Mucosa of rectum (tissue), 2 donors: ENCODE measurements around the gene WDR75.

ENCODE experiments used
- H3K27ac ChIP-seq, 2 donors: one replicate each; pipeline ENCODE4 v1.7.0; 2013; ENCODE audit warnings: inconsistent platforms in 2 of 2, low read depth in 2 of 2, low read length in 2 of 2
- H3K27me3 ChIP-seq, 2 donors: one replicate each; pipeline ENCODE4 v1.7.0; 2013; ENCODE audit warnings: low read length in 2 of 2; ENCODE audit not compliant: control insufficient read depth in 2 of 2, insufficient read depth in 2 of 2
- H3K36me3 ChIP-seq, 2 donors: one replicate each; pipeline ENCODE4 v1.7.0; 2013; ENCODE audit warnings: low read length in 2 of 2; ENCODE audit not compliant: control insufficient read depth in 2 of 2, insufficient read depth in 2 of 2
- H3K4me1 ChIP-seq, 2 donors: one replicate each; pipeline ENCODE4 v1.7.0; 2013; ENCODE audit warnings: low read length in 2 of 2, mild to moderate bottlenecking in 1 of 2; ENCODE audit not compliant: control insufficient read depth in 2 of 2, insufficient read depth in 2 of 2
- H3K4me3 ChIP-seq, 2 donors: one replicate each; pipeline ENCODE4 v1.7.0; 2013; ENCODE audit warnings: low read length in 2 of 2
- H3K9ac ChIP-seq, 2 donors: one replicate each; pipeline ENCODE4 v1.7.0; 2013; ENCODE audit warnings: low read length in 2 of 2, low read depth in 1 of 2, mild to moderate bottlenecking in 1 of 2
- H3K9me3 ChIP-seq, 2 donors: one replicate each; pipeline ENCODE4 v1.7.0; 2013; ENCODE audit warnings: low read length in 2 of 2; ENCODE audit not compliant: control insufficient read depth in 2 of 2
- donor health status: healthy.
- donor health status: Normal muscosa, but diverticular disease.

The WDR75 gene

GRCh38 chr2:189487283-189488007, 46.2 kb downstream of the WDR75 start:
- no peaks in the 10 kb centered on the region for H3K36me3 ChIP-seq
- no peaks in the 10 kb centered on the region for H3K4me1 ChIP-seq
- no peaks in the 10 kb centered on the region for H3K9me3 ChIP-seq
- H3K9ac ChIP-seq = no peak overlapping the region
- H3K27me3 ChIP-seq = no peaks in the 10 kb centered on the region
- H3K27ac ChIP-seq = no peak overlapping the region
- H3K4me3 ChIP-seq = no peak overlapping the region

GRCh38 chr2:189488008-189488310, 46.7 kb downstream of the WDR75 start:
- Histone ChIP-seq H3K9me3 (no peaks in the 10 kb centered on the region), H3K4me1 (no peaks in the 10 kb centered on the region), H3K4me3 (no peak overlapping the region), H3K27me3 (no peaks in the 10 kb centered on the region), H3K36me3 (no peaks in the 10 kb centered on the region), H3K27ac (no peak overlapping the region), H3K9ac (no peak overlapping the region)

- Histone ChIP-seq H3K36me3 (no peaks in the 10 kb centered on the region), H3K9me3 (no peaks in the 10 kb centered on the region), H3K4me3 (no peak overlapping the region), H3K4me1 (no peaks in the 10 kb centered on the region), H3K27ac (no peak overlapping the region), H3K9ac (no peak overlapping the region), H3K27me3 (no peaks in the 10 kb centered on the region)
Measured at GRCh38 chr2:189492451-189492850, 51.2 kb downstream of the WDR75 start.

GRCh38 chr2:189498205-189498604, 56.9 kb downstream of the WDR75 start:
- H3K9me3 ChIP-seq = no peaks in the 10 kb centered on the region

GRCh38 chr2:189499137-189499536, 57.9 kb downstream of the WDR75 start:
- Histone ChIP-seq H3K36me3 (no peaks in the 10 kb centered on the region), H3K9ac (no peak overlapping the region), H3K4me1 (peaks cover 0 to 3% of the 10 kb centered on the region in 2 donors), H3K9me3 (no peaks in the 10 kb centered on the region), H3K27ac (no peak overlapping the region), H3K4me3 (no peak overlapping the region), H3K27me3 (no peaks in the 10 kb centered on the region)

More at GRCh38 chr2:189498205-189498604, 56.9 kb downstream of the WDR75 start:
- peaks cover 0 to 3% of the 10 kb centered on the region in 2 donors for H3K4me1 ChIP-seq
- no peak overlapping the region for H3K4me3 ChIP-seq
- H3K27me3 ChIP-seq = no peaks in the 10 kb centered on the region
- no peaks in the 10 kb centered on the region for H3K36me3 ChIP-seq
- no peak overlapping the region for H3K27ac ChIP-seq
- H3K9ac ChIP-seq = no peak overlapping the region

- Histone ChIP-seq H3K36me3 (no peaks in the 10 kb centered on the region), H3K9ac (no peak overlapping the region), H3K27me3 (no peaks in the 10 kb centered on the region), H3K27ac (peak overlapping the region in 1 of 2 donors; percentile 9), H3K4me1 (peaks cover 0 to 3% of the 10 kb centered on the region in 2 donors), H3K9me3 (no peaks in the 10 kb centered on the region), H3K4me3 (no peak overlapping the region)
Measured at GRCh38 chr2:189500456-189501160, 59.3 kb downstream of the WDR75 start.

- Histone ChIP-seq H3K9ac (no peak overlapping the region), H3K4me1 (peaks cover 0 to 3% of the 10 kb centered on the region in 2 donors), H3K27ac (no peak overlapping the region), H3K9me3 (no peaks in the 10 kb centered on the region), H3K36me3 (no peaks in the 10 kb centered on the region), H3K27me3 (no peaks in the 10 kb centered on the region), H3K4me3 (no peak overlapping the region)
Measured at GRCh38 chr2:189501487-189501886, 60.2 kb downstream of the WDR75 start.

- H3K9me3 ChIP-seq = no peaks in the 10 kb centered on the region
- H3K27ac ChIP-seq = no peak overlapping the region
- H3K9ac ChIP-seq = no peak overlapping the region
- H3K27me3 ChIP-seq = no peaks in the 10 kb centered on the region
- no peaks in the 10 kb centered on the region for H3K36me3 ChIP-seq
- no peak overlapping the region for H3K4me3 ChIP-seq
- H3K4me1 ChIP-seq = peaks cover 0 to 3% of the 10 kb centered on the region in 2 donors
Measured at GRCh38 chr2:189502714-189503113, 61.4 kb downstream of the WDR75 start.

- no peak overlapping the region for H3K4me3 ChIP-seq
- H3K9me3 ChIP-seq = no peaks in the 10 kb centered on the region
- H3K27ac ChIP-seq = no peak overlapping the region
- H3K4me1 ChIP-seq = peaks cover 0 to 3% of the 10 kb centered on the region in 2 donors
- H3K9ac ChIP-seq = no peak overlapping the region
- no peaks in the 10 kb centered on the region for H3K27me3 ChIP-seq
- H3K36me3 ChIP-seq = no peaks in the 10 kb centered on the region
Measured at GRCh38 chr2:189504238-189504637, 63.0 kb downstream of the WDR75 start.

GRCh38 chr2:189505492-189505891, 64.2 kb downstream of the WDR75 start:
- Histone ChIP-seq H3K27me3 (no peaks in the 10 kb centered on the region), H3K9me3 (no peaks in the 10 kb centered on the region), H3K36me3 (no peaks in the 10 kb centered on the region), H3K4me3 (no peak overlapping the region), H3K9ac (no peak overlapping the region), H3K27ac (no peak overlapping the region), H3K4me1 (peaks cover 0 to 2% of the 10 kb centered on the region in 2 donors)
